Muscle of arm (tissue), 12 donors: ENCODE measurements around the gene E2F3. TPM values are rescaled to one million over a fixed set of nuclear protein-coding genes. Genes with fewer than 3 reads are reported as not detected.
A peak's percentile ranks its signal among the peaks of the same experiment; 100 is the strongest.

Experiments used
- DNase-seq: peaks from one replicate; pipeline ENCODE4 v3.0.0-alpha.2; 2013
- polyA plus RNA-seq, 12 donors: library from polyadenylated mRNA; unstranded; fragments of 120-200 nt; gene quantifications; one replicate each; pipeline ENCODE4 v1.2.1, GENCODE V29; 2013; ENCODE audit not compliant: insufficient read length in 12 of 12

The E2F3 gene
- polyA plus RNA-seq, 12 donors = 7.9 to 11.5 (median 10.0) TPM; not detected in 1

- DNase-seq = no peak
Measured at GRCh38 chr6:20532881-20533280, 131.2 kb downstream of the E2F3 start.

DNA sequence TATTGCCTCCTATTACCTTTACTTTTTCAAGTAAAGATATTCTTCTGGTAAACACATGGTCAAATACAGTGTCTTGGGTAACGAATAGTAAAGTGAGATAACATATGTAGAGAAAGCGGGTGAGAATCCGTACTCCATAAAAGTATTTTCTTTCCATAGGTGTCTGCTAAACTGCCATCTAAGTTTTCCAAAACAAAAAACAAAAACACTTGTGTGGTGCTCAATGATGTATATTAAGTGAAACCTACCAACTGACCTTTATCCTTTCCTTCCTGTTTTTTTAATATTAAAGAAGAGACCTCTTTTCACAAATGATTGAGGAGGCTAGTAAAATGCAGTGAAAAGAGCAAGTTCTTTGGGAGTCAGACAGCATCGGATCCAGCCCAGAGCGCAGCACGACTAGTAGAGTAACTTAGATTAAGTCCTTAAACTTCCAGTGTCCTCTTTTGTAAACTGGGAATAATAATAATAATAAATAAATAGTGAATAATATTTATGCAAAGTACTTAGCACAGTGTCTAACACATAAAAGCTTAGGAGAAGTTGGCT is 132.1 kb downstream of the E2F3 start:
- no peak for DNase-seq

GRCh38 chr6:20534295-20535262 is 132.9 kb downstream of the E2F3 start, which contains the start of gene CDKAL1:
TSS of gene CDKAL1 (plus strand) at chr6:20534457. CDS start at chr6:20546351, 11,894 bp downstream.
- DNase-seq = peak; percentile 95

DNA sequence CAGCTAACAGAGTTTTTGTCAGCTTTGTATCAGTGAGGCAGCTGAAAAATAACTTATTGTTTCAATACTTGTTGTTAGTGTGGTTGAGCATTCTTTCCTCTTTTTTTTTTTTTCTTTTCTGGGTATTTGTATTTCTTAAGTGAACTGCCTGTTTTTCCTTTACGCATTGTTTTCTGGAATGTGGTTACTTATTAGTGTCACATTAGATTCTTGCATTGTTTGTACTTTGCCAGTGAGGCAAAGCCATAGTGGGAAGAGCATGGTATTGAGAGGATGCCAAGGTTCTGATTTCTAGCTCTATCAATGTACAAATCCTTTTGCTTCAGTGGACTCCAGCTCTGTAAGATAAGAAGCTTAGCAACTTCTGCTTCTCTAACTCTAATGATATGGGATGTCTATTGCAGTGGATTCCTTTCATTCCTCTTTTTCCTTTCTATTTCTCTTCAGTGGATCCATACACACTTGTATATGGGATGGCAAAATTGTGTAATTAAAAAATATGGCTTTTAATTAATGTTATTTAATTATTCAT is 136.5 kb downstream of the E2F3 start:
- DNase-seq = no peak

DNA sequence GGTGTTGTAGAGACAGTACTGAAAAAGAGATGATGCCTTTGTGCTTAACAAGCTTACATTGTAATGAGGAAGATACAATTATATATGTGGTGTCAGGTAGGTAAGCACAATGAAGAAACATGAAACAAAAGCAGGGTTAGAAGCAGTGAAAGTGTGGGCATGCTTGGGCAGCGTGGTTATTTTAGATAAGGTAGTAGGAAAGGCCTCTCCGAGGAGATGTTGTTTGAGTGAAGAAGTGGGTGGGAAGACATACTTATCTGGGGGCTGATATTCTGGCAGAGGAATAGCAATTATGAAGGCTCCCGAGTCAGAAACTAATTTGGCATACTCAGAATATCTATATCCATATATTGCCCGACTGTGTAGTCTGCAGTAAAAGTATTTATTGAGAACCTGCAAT is 137.2 kb downstream of the E2F3 start:
- no peak for DNase-seq

DNA sequence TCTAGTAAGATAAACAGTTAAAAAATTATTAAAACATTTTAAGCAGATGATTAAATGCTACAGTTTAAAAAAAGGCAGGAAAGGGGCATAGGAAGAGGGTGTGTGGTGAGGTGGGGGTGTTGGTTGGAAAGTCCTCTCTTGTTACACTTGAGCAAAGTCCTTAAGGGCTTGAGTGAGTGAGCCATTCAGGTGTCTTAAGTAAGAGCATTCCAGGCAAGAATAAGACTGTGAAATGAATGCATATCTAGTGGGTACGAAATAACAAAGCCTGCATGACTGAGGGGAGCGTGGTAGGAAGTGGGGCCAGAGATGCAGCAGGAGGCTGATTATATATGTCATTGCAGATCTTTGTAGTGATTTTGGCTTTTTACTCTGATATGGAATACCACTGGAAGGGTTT is 137.7 kb downstream of the E2F3 start:
- DNase-seq = no peak

DNA sequence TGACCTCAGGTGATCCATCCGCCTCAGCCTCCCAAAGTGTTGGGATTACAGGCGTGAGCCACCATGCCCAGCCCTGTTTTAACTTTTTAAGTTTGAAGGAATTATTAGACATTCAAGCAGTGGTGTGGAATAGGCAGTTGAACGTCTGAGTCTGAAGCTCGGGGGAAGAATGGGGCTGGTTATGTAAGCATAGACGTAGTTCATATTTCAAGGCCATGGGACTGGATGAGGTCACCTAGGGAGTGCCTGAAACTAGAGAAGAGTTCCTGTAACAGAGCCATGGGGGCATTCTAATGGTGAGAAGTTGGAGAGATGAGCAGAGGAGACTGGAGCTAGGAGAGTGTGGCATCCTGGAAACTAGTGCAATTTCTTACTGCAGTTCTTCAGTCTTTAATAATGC is 139.0 kb downstream of the E2F3 start:
- no peak for DNase-seq

DNA sequence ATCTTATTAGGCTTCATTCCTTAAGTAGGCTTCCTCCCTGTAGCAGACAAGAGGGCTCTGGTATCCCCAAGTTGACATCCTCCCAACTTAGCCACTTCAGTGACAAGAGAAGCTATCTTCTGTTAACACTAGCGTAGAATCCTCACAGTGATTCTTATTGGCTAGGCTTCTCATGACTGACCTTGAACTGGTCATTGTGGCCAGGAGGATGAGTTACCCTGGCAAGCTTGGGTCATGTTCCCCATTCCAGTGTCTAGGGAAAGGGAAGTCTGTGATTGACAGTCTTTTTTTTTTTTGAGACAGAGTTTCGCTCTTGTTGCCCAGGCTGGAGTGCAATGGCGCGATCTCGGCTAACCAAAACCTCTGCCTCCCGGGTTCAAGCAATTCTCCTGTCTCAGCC is 139.7 kb downstream of the E2F3 start:
- no peak for DNase-seq

DNA sequence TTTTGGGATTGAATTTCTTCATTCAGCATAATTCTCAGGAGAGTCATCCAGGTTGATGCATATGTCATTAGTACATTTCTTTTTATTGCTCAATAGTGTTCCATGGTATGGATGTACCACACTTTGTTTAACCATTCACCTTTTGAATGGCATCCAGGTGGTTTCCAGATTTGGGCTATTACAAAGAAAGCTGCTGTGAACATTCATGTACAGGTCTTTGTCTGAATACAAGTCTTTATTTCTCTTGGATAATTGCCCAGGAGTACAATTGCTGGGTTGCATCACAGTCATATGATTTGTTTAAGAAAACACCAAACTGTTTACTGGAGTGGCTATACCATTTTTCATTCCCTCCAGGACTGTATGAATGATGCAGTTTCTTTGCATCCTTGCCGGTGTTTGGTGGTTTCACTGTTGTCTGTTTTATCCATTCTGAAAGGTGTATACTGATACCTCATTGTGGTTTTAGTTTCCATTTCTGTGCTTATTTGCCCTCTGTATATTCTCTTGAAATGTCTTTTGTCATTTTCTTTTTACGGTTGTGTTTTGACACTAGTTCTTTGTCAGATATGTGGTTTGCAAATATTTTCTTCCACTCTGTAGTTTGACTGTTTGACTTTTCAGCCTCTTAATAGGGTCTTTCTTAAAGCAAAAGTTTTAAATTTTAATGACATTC is 141.4 kb downstream of the E2F3 start:
- DNase-seq = no peak

Other genes with a start within 250 kb of the E2F3 start
- 10 to 100 TPM in 1 of 12 donors, 1 to 10 TPM in 10, not detected in 1; 3.2 to 10.1 (median 4.6) TPM for gene MBOAT1, start 189.4 kb upstream of the E2F3 start, polyA plus RNA-seq
- gene CDKAL1, start 132.6 kb downstream of the E2F3 start, polyA plus RNA-seq = 10 to 100 TPM in 10 of 12 donors, 1 to 10 TPM in 1, not detected in 1; 10.0 to 17.3 (median 14.8) TPM